AG09309 (cell line): ENCODE results near the gene ATP10A.
"Not testable (repeated sequence)": the region's sequence is repeated elsewhere in the genome, so short reads cannot be mapped to it uniquely, and the experiment has no call there.

Source experiments
- DNase-seq: peaks from one replicate; pipeline ENCODE4 v3.0.0-alpha.2; 2010; ENCODE audit warnings: low read depth
- H3K4me3 ChIP-seq: 2 replicates; pipeline ENCODE4 v1.5.1; 2011; ENCODE audit warnings: mild to moderate bottlenecking, low read depth, low read length, moderate library complexity; ENCODE audit not compliant: control insufficient read depth
- TF ChIP-seq, protein P1 (sequence below): IDR thresholded peaks from 2 replicates; pipeline ENCODE4 v1.5.1; 2011; ENCODE audit warnings: mild to moderate bottlenecking, low read depth, low read length, inconsistent platforms; ENCODE audit not compliant: insufficient read depth, control insufficient read depth; ENCODE audit errors: missing control alignments

The ATP10A gene

DNA sequence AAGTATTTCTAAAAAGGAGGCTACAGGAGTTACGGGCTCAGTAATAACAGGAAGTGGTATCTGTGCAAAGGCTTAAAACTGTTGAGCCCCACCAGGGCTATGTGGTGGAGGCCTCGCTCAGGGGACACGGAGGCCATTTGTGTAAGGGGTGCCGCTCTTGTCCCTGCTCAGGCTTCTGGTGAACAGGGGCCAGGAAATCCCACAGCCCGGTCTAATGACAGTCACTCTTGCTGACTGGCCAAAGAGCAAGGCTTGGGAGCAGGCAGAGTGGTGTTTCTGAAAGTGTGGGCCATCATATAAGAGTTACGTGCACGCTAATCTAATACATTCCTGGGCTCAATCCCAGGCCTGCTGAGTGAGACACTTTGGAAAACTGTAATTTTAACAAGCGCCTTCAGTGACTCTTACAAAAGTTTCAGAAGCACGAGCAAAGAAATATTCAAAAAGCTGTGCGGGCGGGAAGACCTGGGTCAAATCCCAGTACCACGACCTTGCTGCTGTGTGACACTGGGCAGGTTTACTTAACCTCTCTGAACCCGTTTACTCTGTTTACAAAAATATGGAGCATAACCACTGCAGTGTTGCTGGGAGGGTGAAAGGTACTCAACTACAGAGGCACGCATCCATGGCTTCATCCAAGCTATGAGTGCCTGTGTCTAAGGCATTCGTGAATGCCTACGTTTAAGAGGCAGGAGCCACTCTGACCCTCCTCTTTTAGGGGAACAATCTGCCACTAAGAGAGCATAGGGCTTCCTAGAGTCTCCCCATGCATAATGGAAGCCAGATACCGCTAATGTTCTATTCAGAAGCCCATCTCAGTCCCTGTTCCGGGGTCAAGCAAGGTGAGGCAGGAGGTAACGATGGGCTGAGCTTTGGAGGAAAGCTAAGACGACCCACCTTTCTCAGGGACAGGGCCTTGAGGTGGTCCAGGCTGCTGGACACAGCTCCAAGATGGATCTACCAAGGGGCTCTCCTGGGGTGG is 2.0 kb downstream of the ATP10A start:
- DNase-seq, result no peak
- TF ChIP-seq, protein P1, sequence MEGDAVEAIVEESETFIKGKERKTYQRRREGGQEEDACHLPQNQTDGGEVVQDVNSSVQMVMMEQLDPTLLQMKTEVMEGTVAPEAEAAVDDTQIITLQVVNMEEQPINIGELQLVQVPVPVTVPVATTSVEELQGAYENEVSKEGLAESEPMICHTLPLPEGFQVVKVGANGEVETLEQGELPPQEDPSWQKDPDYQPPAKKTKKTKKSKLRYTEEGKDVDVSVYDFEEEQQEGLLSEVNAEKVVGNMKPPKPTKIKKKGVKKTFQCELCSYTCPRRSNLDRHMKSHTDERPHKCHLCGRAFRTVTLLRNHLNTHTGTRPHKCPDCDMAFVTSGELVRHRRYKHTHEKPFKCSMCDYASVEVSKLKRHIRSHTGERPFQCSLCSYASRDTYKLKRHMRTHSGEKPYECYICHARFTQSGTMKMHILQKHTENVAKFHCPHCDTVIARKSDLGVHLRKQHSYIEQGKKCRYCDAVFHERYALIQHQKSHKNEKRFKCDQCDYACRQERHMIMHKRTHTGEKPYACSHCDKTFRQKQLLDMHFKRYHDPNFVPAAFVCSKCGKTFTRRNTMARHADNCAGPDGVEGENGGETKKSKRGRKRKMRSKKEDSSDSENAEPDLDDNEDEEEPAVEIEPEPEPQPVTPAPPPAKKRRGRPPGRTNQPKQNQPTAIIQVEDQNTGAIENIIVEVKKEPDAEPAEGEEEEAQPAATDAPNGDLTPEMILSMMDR, result no peak
- peak overlapping the region; percentile 85 for H3K4me3 ChIP-seq

DNA sequence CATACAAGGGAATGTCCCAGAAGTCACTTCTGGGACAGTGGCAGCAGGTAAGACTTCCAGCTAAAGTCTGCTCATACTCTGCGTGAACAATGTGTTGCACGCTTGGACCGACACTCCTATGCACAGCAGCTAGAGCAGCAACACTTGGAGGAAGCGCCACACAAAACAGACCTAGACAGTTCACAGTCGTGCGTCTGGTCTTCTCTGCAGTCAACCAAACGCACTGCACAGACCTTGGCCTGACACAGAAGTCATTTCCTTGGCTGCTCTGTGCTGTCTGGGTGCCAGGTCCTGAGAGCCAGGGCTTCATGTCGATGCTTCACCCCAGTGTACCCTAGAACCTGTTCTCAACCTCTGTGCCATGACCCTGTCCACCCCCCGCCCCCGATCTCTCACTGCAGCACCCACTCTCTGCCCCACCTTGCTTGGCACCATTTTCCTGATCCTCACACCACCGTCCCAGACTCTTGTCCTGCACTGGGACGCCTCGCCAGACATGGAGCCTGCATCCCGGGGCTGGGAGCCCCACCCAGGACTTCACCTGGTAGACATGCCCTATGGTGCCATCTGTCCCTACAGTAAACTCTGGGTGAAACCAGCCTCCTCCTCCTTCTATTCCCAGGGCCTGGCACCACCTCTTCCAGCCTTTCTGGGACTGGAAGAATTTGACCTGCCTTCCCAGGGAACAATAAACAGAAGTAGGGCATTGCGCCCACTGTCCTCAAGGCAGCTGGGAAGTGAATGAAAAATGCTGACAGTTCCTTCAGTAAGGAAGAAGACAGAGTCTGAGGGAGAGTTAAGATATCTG is 3.1 kb downstream of the ATP10A start:
- peak overlapping the region; percentile 85 for H3K4me3 ChIP-seq
- TF ChIP-seq, protein P1, result no peak
- DNase-seq, result no peak

DNA sequence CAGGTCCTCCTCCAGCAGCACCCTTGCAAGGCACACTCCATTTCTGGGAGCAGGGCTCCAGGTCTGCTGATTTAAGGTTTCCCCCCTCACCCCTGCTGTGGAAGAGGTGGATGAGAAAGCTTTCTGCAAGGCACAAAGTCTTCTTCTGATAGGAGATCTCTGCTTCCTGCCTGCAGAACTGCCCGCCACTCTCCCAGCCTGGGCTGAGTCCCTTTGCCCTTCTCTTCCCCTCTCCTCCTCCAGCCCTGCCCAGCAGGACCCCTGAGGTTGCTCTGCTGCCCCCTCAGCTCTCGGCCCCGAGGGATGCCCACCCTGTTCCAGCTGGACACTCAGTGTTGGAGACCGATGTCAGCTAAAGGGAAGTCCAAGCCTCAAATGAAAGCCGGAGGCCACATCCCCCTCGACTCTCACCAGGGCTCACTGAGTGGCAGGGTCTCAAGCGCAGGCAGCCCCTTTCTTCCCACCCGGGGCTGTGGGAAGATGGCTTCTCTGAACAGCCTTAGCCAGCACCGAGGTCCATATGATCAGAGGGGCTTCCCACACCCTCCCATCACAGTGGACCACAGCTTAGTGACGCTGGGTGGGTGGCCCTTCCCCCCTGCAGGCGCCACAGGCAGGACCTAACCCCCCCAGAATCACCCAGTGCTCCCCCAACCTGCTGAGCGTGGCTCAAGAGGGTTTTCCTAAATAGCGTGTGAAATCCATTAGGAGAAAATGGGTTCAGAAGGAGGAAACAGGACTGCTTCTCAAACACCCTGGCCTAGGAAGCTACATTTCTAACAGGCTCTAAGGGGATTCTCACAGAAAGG is 4.0 kb downstream of the ATP10A start:
- DNase-seq, result no peak
- TF ChIP-seq, protein P1, result no peak
- H3K4me3 ChIP-seq, result no peak overlapping the region

DNA sequence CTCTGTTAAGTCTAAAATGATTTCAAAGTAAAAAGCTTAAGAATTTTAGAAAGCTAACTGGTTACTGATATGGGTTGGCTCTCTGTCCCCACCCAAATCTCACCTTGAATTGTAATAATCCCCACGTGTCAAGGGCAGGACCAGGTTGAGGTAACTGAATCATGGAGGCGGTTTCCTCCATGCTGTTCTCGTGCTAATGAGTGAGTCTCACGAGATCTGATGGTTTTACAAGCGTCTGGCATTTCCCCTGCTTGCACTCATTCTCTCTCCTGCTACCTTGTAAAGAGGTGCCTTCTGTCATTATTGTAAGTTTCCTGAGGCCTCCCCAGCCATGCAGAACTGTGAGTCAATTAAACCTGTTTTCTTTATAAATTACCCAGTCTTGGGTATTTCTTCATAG is 7.1 kb downstream of the ATP10A start:
- not testable (repeated sequence) for DNase-seq, H3K4me3 ChIP-seq

DNA sequence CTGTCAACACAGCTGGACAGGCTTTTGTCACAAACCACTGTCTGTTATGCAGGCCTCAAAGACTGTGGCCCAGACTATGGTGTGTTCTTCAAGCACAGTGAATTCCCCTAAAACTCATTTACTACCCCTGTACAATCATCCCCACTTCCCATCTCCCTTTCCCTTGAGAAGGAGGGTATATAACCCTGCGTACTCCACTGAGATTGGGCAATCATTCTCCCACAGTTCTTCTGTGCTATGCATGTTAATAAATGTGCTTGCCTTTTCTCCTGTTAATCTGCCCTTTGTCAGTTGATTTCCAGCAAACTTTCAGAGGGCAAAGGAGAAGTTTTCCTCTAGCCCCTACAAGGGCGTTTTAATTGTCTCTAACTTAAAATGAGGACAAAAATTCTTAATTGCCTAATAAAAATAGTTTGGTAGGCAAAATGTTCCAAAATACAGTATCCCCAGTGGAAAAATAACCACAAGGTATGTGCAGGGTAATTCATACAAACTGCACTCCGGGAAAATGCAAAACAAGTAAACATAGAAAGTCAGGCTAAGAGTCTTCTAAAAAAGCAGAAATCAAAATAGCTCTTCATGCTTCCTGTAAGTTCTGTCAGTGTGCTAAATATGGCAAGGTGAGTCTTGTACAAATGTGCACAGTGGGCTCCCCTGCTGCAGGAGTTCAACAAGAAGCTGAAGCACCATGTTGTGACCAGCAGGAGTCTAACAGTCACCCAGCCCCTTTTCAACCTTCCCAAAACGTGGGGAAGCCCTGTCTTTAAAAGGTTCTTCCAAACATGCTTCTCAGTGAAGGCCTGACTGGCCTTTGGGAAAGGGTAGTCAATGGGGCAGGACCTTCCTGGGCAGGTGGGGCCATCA is 10.2 kb downstream of the ATP10A start:
- TF ChIP-seq, protein P1, result no peak
- DNase-seq, result no peak
- H3K4me3 ChIP-seq, result no peak overlapping the region

DNA sequence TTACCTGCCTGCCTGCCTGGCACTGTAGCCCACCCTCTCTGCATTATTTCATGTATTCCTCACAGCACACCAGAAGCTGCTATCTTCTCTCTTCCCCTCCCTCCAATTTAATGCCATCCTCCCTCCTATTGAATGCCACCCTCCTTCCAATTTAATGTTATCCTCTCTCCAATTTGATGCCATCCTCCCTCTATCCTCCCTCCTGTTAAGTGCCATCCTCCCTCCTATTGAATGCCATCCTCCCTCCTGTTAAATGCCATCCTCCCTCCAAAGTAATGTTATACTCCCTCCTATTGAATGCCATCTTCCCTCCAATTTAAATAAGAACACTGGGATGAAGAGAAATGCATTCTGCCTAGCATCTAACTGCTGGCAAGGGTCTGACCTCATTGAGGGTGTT is 11.1 kb downstream of the ATP10A start:
- TF ChIP-seq, protein P1, result no peak

More for the DNA sequence above, 11.1 kb downstream of the ATP10A start:
- no peak for DNase-seq
- H3K4me3 ChIP-seq, result no peak overlapping the region
